GM10248 (cell line): ENCODE results near the gene ZNF280C.

Source experiments
- CTCF ChIA-PET: fragments of 300-600 bp; sonication (Branson Sonifier 250); formaldehyde crosslinking; extraction: SDS; loops from one replicate; lab custom pipeline; 2021; ENCODE audit warnings: antibody characterized with exemption; lab: Yijun Ruan, JAX
- POLR2A ChIA-PET: fragments of 350-650 bp; sonication (Branson Sonifier 250); formaldehyde crosslinking; extraction: SDS; loops from one replicate; lab custom pipeline; 2020; ENCODE audit warnings: antibody characterized with exemption; lab: Yijun Ruan, JAX
- DNase-seq: peaks from one replicate; pipeline ENCODE4 v3.0.0; 2012; ENCODE audit errors: extremely low spot score
- TF ChIP-seq, protein P1 (sequence below): IDR thresholded peaks from 2 replicates; pipeline ENCODE4 v1.5.1; 2012; ENCODE audit warnings: mild to moderate bottlenecking, low read depth; ENCODE audit errors: extremely low read depth, missing control alignments, control extremely low read depth

ZNF280C gene

GRCh38 chrX:130213376-130213775 is 55.3 kb downstream of the ZNF280C start:
- TF ChIP-seq, protein P1, sequence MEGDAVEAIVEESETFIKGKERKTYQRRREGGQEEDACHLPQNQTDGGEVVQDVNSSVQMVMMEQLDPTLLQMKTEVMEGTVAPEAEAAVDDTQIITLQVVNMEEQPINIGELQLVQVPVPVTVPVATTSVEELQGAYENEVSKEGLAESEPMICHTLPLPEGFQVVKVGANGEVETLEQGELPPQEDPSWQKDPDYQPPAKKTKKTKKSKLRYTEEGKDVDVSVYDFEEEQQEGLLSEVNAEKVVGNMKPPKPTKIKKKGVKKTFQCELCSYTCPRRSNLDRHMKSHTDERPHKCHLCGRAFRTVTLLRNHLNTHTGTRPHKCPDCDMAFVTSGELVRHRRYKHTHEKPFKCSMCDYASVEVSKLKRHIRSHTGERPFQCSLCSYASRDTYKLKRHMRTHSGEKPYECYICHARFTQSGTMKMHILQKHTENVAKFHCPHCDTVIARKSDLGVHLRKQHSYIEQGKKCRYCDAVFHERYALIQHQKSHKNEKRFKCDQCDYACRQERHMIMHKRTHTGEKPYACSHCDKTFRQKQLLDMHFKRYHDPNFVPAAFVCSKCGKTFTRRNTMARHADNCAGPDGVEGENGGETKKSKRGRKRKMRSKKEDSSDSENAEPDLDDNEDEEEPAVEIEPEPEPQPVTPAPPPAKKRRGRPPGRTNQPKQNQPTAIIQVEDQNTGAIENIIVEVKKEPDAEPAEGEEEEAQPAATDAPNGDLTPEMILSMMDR: no peak
- POLR2A ChIA-PET: no interaction called here
- no peak for DNase-seq
- CTCF ChIA-PET: no interaction called here

DNA sequence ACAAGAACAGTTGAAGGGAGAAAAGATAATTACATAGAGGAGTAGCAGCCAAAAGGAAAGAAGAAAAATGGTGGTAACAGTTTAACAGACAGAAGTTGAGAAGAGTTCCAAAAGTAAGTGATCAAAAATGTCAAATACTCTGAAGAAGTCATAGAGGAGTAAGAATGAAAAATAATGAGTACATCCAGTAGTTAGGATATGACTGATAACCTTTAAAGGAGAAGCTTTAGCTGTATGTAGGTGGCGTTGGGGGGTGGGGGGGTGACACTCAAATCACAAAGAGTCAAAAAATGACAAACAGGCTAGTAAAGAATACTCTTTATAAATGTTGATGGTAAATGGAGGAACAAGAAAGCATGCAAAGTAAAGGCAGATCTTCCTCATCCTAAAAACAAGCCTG is 56.3 kb downstream of the ZNF280C start:
- POLR2A ChIA-PET: no interaction called here
- CTCF ChIA-PET: no interaction called here
- TF ChIP-seq, protein P1: no peak
- peak; percentile 15 for DNase-seq

GRCh38 chrX:130211415-130212186 is 57.1 kb downstream of the ZNF280C start:
- TF ChIP-seq, protein P1: no peak
- ChIA-PET POLR2A (no interaction called here), CTCF (interaction anchor here (1.6 kb wide), 1 partner anchor 132 kb away, joined by 5 read pairs; no protein-coding TSS in a partner anchor)
- DNase-seq: no peak

DNA sequence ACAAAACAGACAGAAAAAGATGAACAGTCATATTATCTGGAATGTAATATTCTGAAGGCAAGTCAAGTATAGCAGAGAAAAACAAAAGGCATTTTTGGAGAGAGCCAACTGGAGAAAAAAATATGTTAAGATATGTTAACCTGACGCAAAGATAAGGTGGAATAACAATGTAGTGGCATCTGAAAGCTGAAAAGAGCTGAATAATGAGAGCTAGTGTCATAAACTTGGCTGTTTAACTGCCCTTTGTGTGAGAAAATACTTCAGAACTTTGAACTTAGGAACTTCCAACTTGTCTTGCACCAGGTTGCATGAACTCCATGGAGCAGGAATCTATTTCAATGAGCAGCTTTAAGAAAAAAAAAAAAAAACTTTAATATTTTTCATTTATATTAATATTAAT is 64.1 kb downstream of the ZNF280C start:
- no peak for DNase-seq
- POLR2A ChIA-PET: no interaction called here
- TF ChIP-seq, protein P1: no peak
- CTCF ChIA-PET: interaction anchor here (1.0 to 2.6 kb wide), 3 partner anchors 12 to 125 kb away, joined by 3 to 11 read pairs (median 4); no protein-coding TSS in a partner anchor

DNA sequence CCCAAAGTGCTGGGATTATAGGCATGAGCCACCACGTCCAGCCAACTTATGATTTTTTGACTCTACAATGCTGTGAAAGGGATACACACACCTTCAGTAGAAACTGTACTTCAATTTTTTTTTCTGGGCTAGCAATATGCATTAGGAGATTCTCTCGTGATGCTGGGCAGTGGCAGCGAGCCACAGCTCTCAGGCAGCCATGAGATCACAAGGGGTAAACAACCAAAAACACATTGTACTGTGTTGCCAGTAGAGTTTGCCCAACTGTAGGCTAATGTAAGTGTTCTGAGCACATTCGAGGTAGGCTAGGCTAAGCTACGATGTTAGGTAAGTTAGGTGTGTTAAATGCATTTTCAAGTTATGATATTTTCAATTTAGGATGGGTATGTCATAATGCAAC is 71.2 kb downstream of the ZNF280C start:
- TF ChIP-seq, protein P1: no peak
- DNase-seq: no peak
- POLR2A ChIA-PET: no interaction called here
- CTCF ChIA-PET: no interaction called here

GRCh38 chrX:130196466-130196865 is 72.2 kb downstream of the ZNF280C start:
- ChIA-PET CTCF (interaction anchor here (2.9 kb wide), 1 partner anchor 116 kb away, joined by 17 read pairs; no protein-coding TSS in a partner anchor), POLR2A (no interaction called here)
- no peak for DNase-seq
- TF ChIP-seq, protein P1: no peak
